HuH-7.5 (cell line): ENCODE data around the gene TBC1D3H.
"Not testable (repeated sequence)": the region's sequence is repeated elsewhere in the genome, so short reads cannot be mapped to it uniquely, and the experiment has no call there.

Source experiments
- DNase-seq: peaks from one replicate; pipeline ENCODE4 v3.0.0; 2011; ENCODE audit warnings: low spot score

Gene TBC1D3H

GRCh38 chr17:36388385-36389245 is at the start of gene TBC1D3H:
Gene TBC1D3H (minus strand): TSS chr17:36388435. CDS start chr17:36386895, 1,540 bp downstream.
- not testable (repeated sequence) for DNase-seq

DNA sequence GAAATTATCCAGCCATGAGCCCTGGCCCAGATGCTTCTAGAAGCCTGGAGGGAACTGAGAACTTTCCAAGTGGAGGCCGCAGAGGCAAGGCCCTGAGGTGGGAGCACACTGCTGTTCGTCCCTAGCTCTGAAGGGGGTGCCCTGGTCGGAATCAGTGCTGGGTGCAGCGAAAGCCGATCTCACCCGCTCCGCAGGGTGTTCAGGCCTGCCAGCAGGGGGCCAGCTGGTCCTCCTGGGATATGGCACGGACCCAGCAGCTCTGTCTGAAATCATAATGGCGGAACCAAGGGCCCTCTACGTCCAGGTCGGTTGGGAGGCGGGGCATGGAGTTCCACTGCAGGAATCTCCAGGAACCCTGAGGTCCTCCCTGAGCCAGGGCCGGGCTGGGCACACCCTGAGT is 40.7 kb upstream of the TBC1D3H start:
- DNase-seq = not testable (repeated sequence)

DNA sequence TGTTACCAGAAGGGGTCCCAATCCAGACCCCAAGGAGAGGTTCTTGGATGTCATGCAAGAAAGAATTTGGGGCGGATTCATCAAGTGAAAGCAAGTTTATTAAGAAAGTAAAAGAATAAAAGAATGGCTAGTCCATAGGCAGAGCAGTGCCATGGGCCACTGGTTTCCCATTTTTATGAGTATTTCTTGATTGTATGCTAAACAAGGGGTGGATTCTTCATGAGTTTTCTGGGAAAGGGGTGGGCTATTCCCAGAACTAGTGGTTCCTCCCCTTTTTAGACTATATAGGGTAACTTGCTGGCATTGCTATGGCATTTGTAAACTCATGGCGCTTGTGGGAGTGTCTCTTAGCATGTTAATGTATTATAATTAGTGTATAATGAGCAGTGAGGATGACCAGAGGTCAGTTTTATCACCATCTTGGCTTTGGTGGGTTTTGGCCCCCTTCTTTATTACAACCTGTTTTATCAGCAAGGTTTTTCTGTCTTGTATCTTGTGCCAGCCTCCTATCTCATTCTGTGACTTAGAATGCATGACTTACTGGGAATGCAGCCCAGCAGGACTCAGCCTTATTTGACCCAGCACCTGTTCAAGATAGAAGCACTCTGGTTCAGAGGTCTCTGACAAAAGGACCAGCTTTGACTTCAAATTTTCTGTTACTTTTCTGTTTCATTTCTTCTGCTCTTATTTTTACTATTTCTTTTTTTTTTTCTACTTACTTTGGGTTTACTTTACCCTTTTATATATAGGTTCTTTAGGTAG is 27.1 kb upstream of the TBC1D3H start:
- not testable (repeated sequence) for DNase-seq

- not testable (repeated sequence) for DNase-seq
These were observed 2.9 kb upstream of the TBC1D3H start for GRCh38 chr17:36390943-36391645.

DNA sequence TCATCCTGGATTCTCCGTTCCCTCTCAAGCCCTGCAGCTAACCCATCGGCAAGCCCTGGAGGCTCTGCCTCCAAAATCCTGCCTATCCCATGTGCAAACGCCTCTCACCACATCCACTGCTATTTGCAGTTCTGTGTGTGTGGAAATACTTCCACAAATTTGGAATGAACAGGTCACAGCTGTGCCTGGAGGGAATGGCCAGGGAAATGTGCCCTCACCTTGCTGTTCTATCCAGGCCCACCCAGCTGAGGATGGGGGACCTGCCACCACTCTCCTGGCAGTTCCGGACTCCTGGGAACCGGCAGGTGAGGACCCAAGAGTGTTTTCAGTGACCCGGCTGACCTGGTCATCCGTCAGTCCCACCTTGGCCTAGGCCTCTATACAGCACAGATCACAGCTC is 12.3 kb downstream of the TBC1D3H start:
- DNase-seq = not testable (repeated sequence)

- DNase-seq = not testable (repeated sequence)
These were observed 25.7 kb downstream of the TBC1D3H start for GRCh38 chr17:36362496-36362895.
